Urinary bladder (tissue), 2 donors: ENCODE data around the gene RMND1. TPM values are rescaled to one million over a fixed set of nuclear protein-coding genes. Genes with fewer than 3 reads are reported as not detected.

Source experiments
- polyA plus RNA-seq: library from polyadenylated mRNA; stranded (reverse); fragments of 200-250 nt; gene quantifications from one replicate; pipeline ENCODE4 v1.2.3, GENCODE V29; 2013
- small RNA-seq: library from RNA; depleted of rRNA; stranded (forward); fragments of <200 nt; gene quantifications from one replicate; pipeline ENCODE3, GENCODE V24; 2014
- total RNA-seq: library from RNA; depleted of rRNA; stranded (reverse); fragments of >200 nt; gene quantifications from one replicate; pipeline ENCODE4 v1.2.3, GENCODE V29; 2014
- donor health status: healthy.

RMND1 gene
- total and polyA plus RNA-seq, 2 donors: 11.2 to 41.1 TPM

Small RNA genes lying within 50 kb of the gene (small RNA-seq; reads per million reads assigned to genes)
- gene RF00019: not detected

Other genes with a start within 250 kb of the RMND1 start
- gene AKAP12, start 212.2 kb downstream of the RMND1 start, total RNA-seq: 226 TPM
- 43.3 TPM for gene AKAP12, start 212.2 kb downstream of the RMND1 start, polyA plus RNA-seq
- gene ZBTB2, start 60.6 kb downstream of the RMND1 start, total RNA-seq: 14.2 TPM
- 10.3 TPM for gene ZBTB2, start 60.6 kb downstream of the RMND1 start, polyA plus RNA-seq
- 4.7 TPM for gene CCDC170, start 41.9 kb upstream of the RMND1 start, total RNA-seq
- gene CCDC170, start 41.9 kb upstream of the RMND1 start, polyA plus RNA-seq: 0.33 TPM